Caco-2 (cell line): ENCODE results near the gene TTC32. TPM values are rescaled to one million over a fixed set of nuclear protein-coding genes. Genes with fewer than 3 reads are reported as not detected.

Source experiments
- BruUV-seq: library from RNA; stranded (reverse); fragments of 400-500 nt; replicated peaks from 2 replicates; lab custom pipeline; 2021; lab: Mats Ljungman, UMichigan
- CTCF ChIA-PET: fragments of 300-600 bp; sonication (Branson Sonifier 250); formaldehyde crosslinking; loops from one replicate; lab custom pipeline; 2022; ENCODE audit warnings: antibody characterized with exemption; lab: Charles Lee
- POLR2A ChIA-PET: fragments of 300-600 bp; sonication (Branson Sonifier 250); formaldehyde crosslinking; loops from one replicate; lab custom pipeline; 2022; ENCODE audit warnings: antibody characterized with exemption; lab: Charles Lee
- DNase-seq, 2 experiments: peaks; one replicate each; pipeline versions ENCODE4 v3.0.0 to v3.0.0-alpha.2; 2020 to 2022
- H3K27me3 ChIP-seq: replicated peaks from 2 replicates; pipeline ENCODE4 v1.6.0; 2011; ENCODE audit warnings: low read length; ENCODE audit not compliant: control insufficient read depth, insufficient read depth
- H3K36me3 ChIP-seq: 2 replicates; pipeline ENCODE4 v1.5.1; 2011; ENCODE audit warnings: low read length; ENCODE audit not compliant: control insufficient read depth, insufficient read depth
- H3K4me1 ChIP-seq: fragments of 250-450 bp; sonication (Bioruptor Pico); 2 replicates; pipeline ENCODE4 v1.5.1; 2020; ENCODE audit warnings: mild to moderate bottlenecking
- H3K4me3 ChIP-seq: 2 replicates; pipeline ENCODE4 v1.5.1; 2011; ENCODE audit warnings: low read depth, mild to moderate bottlenecking, control low read depth, low read length
- H3K9me3 ChIP-seq: fragments of 250-450 bp; sonication (Bioruptor Pico); 2 replicates; pipeline ENCODE4 v1.5.1; 2020; ENCODE audit warnings: mild to moderate bottlenecking, moderate library complexity
- H3K27ac Mint-ChIP-seq: one replicate; pipeline ENCODE4 v1.8.0; 2022; ENCODE audit warnings: mixed read lengths; ENCODE audit not compliant: unreplicated experiment
- H3K27me3 Mint-ChIP-seq: one replicate; pipeline ENCODE4 v1.8.0; 2022; ENCODE audit warnings: mixed read lengths; ENCODE audit not compliant: insufficient read depth, unreplicated experiment
- H3K36me3 Mint-ChIP-seq: one replicate; pipeline ENCODE4 v1.8.0; 2022; ENCODE audit warnings: mild to moderate bottlenecking, mixed read lengths; ENCODE audit not compliant: insufficient read depth, unreplicated experiment
- H3K4me1 Mint-ChIP-seq: one replicate; pipeline ENCODE4 v1.8.0; 2022; ENCODE audit warnings: low read depth, mixed read lengths; ENCODE audit not compliant: unreplicated experiment
- H3K4me3 Mint-ChIP-seq: one replicate; pipeline ENCODE4 v1.8.0; 2022; ENCODE audit warnings: mild to moderate bottlenecking, moderate library complexity, mixed read lengths; ENCODE audit not compliant: unreplicated experiment
- H3K9me3 Mint-ChIP-seq: one replicate; pipeline ENCODE4 v1.8.0; 2022; ENCODE audit warnings: mixed read lengths; ENCODE audit not compliant: unreplicated experiment
- intact Hi-C: fragments of 100-400 bp; cut with micrococcal nuclease; formaldehyde crosslinking; loops from one replicate; pipeline ENCODE4 v1.10.0; 2022; ENCODE audit not compliant: unreplicated experiment
- total RNA-seq: library from RNA; stranded (reverse); gene quantifications from 2 replicates; pipeline ENCODE4 v1.2.3, GENCODE V29; 2022
- TF ChIP-seq, protein P1 (sequence below), 2 experiments: fragments of 200-600 bp in 1 of 2; IDR thresholded peaks; 1 replicate in 1 of 2; 2 replicates in 1 of 2; pipeline versions ENCODE4 v1.5.1 to v1.8.0; 2011 to 2022; ENCODE audit warnings: antibody characterized with exemption in 1 of 2, control low read depth in 1 of 2, inconsistent platforms in 1 of 2, low read depth in 1 of 2, low read length in 1 of 2, mild to moderate bottlenecking in 1 of 2, moderate library complexity in 1 of 2; ENCODE audit not compliant: insufficient read depth in 1 of 2, severe bottlenecking in 1 of 2, unreplicated experiment in 1 of 2

TTC32 gene
- total RNA-seq, 1 experiment from 2014 or later: 16.8 TPM

GRCh38 chr2:19942199-19942598 is 40.4 kb upstream of the TTC32 start:
- peaks cover 6% of the 10 kb centered on the region; the same call in 1 of the 2 replicates for H3K4me1 ChIP-seq
- H3K27me3 ChIP-seq: no peaks in the 10 kb centered on the region
- no peak overlapping the region for H3K4me3 ChIP-seq
- Mint-ChIP-seq H3K36me3 (no peaks in the 10 kb centered on the region), H3K27ac (no peak overlapping the region), H3K27me3 (no peaks in the 10 kb centered on the region), H3K4me1 (peaks cover 7% of the 10 kb centered on the region), H3K4me3 (no peak overlapping the region), H3K9me3 (no peaks in the 10 kb centered on the region)
- no peaks in the 10 kb centered on the region for H3K9me3 ChIP-seq
- TF ChIP-seq, protein P1, sequence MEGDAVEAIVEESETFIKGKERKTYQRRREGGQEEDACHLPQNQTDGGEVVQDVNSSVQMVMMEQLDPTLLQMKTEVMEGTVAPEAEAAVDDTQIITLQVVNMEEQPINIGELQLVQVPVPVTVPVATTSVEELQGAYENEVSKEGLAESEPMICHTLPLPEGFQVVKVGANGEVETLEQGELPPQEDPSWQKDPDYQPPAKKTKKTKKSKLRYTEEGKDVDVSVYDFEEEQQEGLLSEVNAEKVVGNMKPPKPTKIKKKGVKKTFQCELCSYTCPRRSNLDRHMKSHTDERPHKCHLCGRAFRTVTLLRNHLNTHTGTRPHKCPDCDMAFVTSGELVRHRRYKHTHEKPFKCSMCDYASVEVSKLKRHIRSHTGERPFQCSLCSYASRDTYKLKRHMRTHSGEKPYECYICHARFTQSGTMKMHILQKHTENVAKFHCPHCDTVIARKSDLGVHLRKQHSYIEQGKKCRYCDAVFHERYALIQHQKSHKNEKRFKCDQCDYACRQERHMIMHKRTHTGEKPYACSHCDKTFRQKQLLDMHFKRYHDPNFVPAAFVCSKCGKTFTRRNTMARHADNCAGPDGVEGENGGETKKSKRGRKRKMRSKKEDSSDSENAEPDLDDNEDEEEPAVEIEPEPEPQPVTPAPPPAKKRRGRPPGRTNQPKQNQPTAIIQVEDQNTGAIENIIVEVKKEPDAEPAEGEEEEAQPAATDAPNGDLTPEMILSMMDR (IDR thresholded peaks at IDR 0.05; ENCODE audit: insufficient read depth in 1 of 2, low read depth in 1 of 2, low read length in 1 of 2, severe bottlenecking in 1 of 2, unreplicated experiment in 1 of 2): no peak
- DNase-seq: no peak
- BruUV-seq: no TSS peak
- intact Hi-C loops: no loop called here
- ChIA-PET CTCF (no interaction called here), POLR2A (no interaction called here)
- H3K36me3 ChIP-seq: no peaks in the 10 kb centered on the region

DNA sequence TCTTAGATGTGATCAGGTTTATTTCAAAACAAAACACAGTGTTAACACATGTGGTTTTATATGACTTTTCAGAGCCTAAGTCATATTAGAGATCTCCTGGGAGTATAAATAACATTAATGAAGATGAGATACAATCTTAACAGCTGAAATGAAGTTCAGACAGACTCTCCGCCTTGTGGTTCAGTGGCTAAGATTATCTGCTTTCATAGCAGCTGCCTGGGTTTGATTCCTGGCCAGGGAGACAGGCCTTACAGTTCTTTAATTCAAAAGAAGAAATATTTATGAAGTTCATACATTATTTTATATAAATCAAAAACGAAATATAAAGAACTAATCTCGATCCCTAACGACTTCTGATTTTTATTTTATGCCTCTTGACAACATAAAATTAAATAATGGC is 35.2 kb upstream of the TTC32 start:
- no TSS peak for BruUV-seq
- POLR2A ChIA-PET: no interaction called here
- H3K27me3 ChIP-seq: no peaks in the 10 kb centered on the region
- DNase-seq: no peak
- 0 out of 2 replicates have a peak, but pooled peaks cover 2% of the 10 kb centered on the region for H3K36me3 ChIP-seq
- H3K4me1 ChIP-seq: peaks cover 6% of the 10 kb centered on the region; the same call in 1 of the 2 replicates
- Mint-ChIP-seq H3K36me3 (no peaks in the 10 kb centered on the region), H3K9me3 (no peaks in the 10 kb centered on the region), H3K4me3 (no peak overlapping the region), H3K27ac (no peak overlapping the region), H3K4me1 (peaks cover 12% of the 10 kb centered on the region), H3K27me3 (no peaks in the 10 kb centered on the region)
- TF ChIP-seq, protein P1 (IDR thresholded peaks at IDR 0.05; ENCODE audit: insufficient read depth in 1 of 2, low read depth in 1 of 2, low read length in 1 of 2, severe bottlenecking in 1 of 2, unreplicated experiment in 1 of 2): no peak
- H3K9me3 ChIP-seq: no peaks in the 10 kb centered on the region
- intact Hi-C loops: no loop called here
- no peak overlapping the region for H3K4me3 ChIP-seq
- CTCF ChIA-PET: no interaction called here

DNA sequence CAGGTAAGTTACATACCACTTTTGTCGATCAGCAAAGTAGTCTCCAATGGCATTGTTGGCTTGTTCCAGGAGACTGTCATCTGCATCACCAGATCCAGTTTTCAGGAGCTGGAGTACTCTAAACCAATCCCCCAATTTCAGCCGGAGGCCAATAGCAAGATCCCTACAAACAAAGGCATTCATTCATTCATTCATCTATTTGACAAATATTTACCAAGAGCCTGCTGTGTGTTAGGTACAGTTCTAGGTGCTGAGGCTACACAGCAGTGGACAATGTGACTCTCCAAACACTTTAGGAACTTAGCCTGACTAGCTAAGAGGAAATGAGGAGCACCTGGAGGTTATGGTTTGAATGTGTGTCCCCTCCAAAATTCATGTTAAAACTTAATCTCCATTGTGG is 34.4 kb upstream of the TTC32 start:
- H3K27ac Mint-ChIP-seq: no peak overlapping the region

More for the DNA sequence above, 34.4 kb upstream of the TTC32 start:
- no peak overlapping the region for H3K4me3 Mint-ChIP-seq
- no TSS peak for BruUV-seq
- 0 out of 2 replicates have a peak, but pooled peaks cover 2% of the 10 kb centered on the region for H3K36me3 ChIP-seq
- peaks cover 12% of the 10 kb centered on the region for H3K4me1 Mint-ChIP-seq
- intact Hi-C loops: no loop called here
- H3K9me3 Mint-ChIP-seq: no peaks in the 10 kb centered on the region
- DNase-seq: no peak
- no peaks in the 10 kb centered on the region for H3K27me3 ChIP-seq
- TF ChIP-seq, protein P1 (IDR thresholded peaks at IDR 0.05; ENCODE audit: insufficient read depth in 1 of 2, low read depth in 1 of 2, low read length in 1 of 2, severe bottlenecking in 1 of 2, unreplicated experiment in 1 of 2): no peak
- no peaks in the 10 kb centered on the region for H3K27me3 Mint-ChIP-seq
- H3K4me1 ChIP-seq: peaks cover 6% of the 10 kb centered on the region; the same call in 1 of the 2 replicates
- ChIA-PET POLR2A (no interaction called here), CTCF (no interaction called here)
- no peak overlapping the region for H3K4me3 ChIP-seq
- no peaks in the 10 kb centered on the region for H3K9me3 ChIP-seq
- H3K36me3 Mint-ChIP-seq: no peaks in the 10 kb centered on the region
